ES-I3 (cell line): ENCODE results near the gene TRIM32.
"Not testable (repeated sequence)": the region's sequence is repeated elsewhere in the genome, so short reads cannot be mapped to it uniquely, and the experiment has no call there.

Experiments
- H3K36me3 ChIP-seq: 2 replicates; pipeline ENCODE4 v1.6.1; 2013; ENCODE audit warnings: mild to moderate bottlenecking, low read length, control low read depth, moderate library complexity; ENCODE audit not compliant: insufficient read depth
- H3K4me1 ChIP-seq: 2 replicates; pipeline ENCODE4 v1.6.1; 2013; ENCODE audit warnings: mild to moderate bottlenecking, control low read depth, low read length; ENCODE audit not compliant: insufficient read depth
- H3K9ac ChIP-seq: 2 replicates; pipeline ENCODE4 v1.6.1; 2013; ENCODE audit warnings: low read depth, mild to moderate bottlenecking, low read length, moderate library complexity
- H3K9me3 ChIP-seq: 2 replicates; pipeline ENCODE4 v1.6.1; 2013; ENCODE audit warnings: mild to moderate bottlenecking, low read length, moderate library complexity; ENCODE audit not compliant: control insufficient read depth, insufficient read depth

TRIM32 gene

GRCh38 chr9:116689486-116690032 lies 2.5 kb downstream of the TRIM32 start:
- no peaks in the 10 kb centered on the region for H3K36me3 ChIP-seq
- H3K4me1 ChIP-seq: no peaks in the 10 kb centered on the region
- no peaks in the 10 kb centered on the region for H3K9me3 ChIP-seq
- H3K9ac ChIP-seq: no peak overlapping the region

GRCh38 chr9:116690805-116691204 lies 3.7 kb downstream of the TRIM32 start:
- not testable (repeated sequence) for H3K36me3 ChIP-seq, H3K9ac ChIP-seq, H3K4me1 ChIP-seq, H3K9me3 ChIP-seq

GRCh38 chr9:116691607-116692006 lies 4.5 kb downstream of the TRIM32 start:
- no peaks in the 10 kb centered on the region for H3K4me1 ChIP-seq

GRCh38 chr9:116692616-116693015 lies 5.5 kb downstream of the TRIM32 start:
- no peaks in the 10 kb centered on the region for H3K36me3 ChIP-seq
- no peaks in the 10 kb centered on the region for H3K4me1 ChIP-seq
- H3K9ac ChIP-seq: no peak overlapping the region
- H3K9me3 ChIP-seq: no peaks in the 10 kb centered on the region

More at GRCh38 chr9:116691607-116692006, 4.5 kb downstream of the TRIM32 start:
- Histone ChIP-seq H3K36me3 (no peaks in the 10 kb centered on the region), H3K9ac (no peak overlapping the region), H3K9me3 (no peaks in the 10 kb centered on the region)

GRCh38 chr9:116693233-116693731 lies 6.2 kb downstream of the TRIM32 start:
- no peaks in the 10 kb centered on the region for H3K4me1 ChIP-seq

GRCh38 chr9:116694785-116695291 lies 7.7 kb downstream of the TRIM32 start:
- Histone ChIP-seq H3K36me3 (peaks cover 3% of the 10 kb centered on the region; the same call in 1 of the 2 replicates), H3K9ac (no peak overlapping the region), H3K4me1 (no peaks in the 10 kb centered on the region)

More at GRCh38 chr9:116693233-116693731, 6.2 kb downstream of the TRIM32 start:
- no peaks in the 10 kb centered on the region for H3K9me3 ChIP-seq
- no peak overlapping the region for H3K9ac ChIP-seq
- H3K36me3 ChIP-seq: no peaks in the 10 kb centered on the region; the same call in 1 of the 2 replicates

GRCh38 chr9:116695438-116695837 lies 8.3 kb downstream of the TRIM32 start:
- Histone ChIP-seq H3K9me3 (no peaks in the 10 kb centered on the region), H3K9ac (no peak overlapping the region), H3K4me1 (no peaks in the 10 kb centered on the region), H3K36me3 (peaks cover 3% of the 10 kb centered on the region; the same call in 1 of the 2 replicates)

More at GRCh38 chr9:116694785-116695291, 7.7 kb downstream of the TRIM32 start:
- H3K9me3 ChIP-seq: no peaks in the 10 kb centered on the region

- no peaks in the 10 kb centered on the region for H3K9me3 ChIP-seq
- no peak overlapping the region for H3K9ac ChIP-seq
- H3K4me1 ChIP-seq: no peaks in the 10 kb centered on the region
- peaks cover 3% of the 10 kb centered on the region; the same call in 1 of the 2 replicates for H3K36me3 ChIP-seq
Observed at GRCh38 chr9:116697362-116697761, 10.3 kb downstream of the TRIM32 start.

- Histone ChIP-seq H3K9me3 (no peaks in the 10 kb centered on the region), H3K9ac (no peak overlapping the region), H3K4me1 (no peaks in the 10 kb centered on the region), H3K36me3 (peaks cover 3% of the 10 kb centered on the region; the same call in 1 of the 2 replicates)
Observed at GRCh38 chr9:116697887-116698286, 10.8 kb downstream of the TRIM32 start.

GRCh38 chr9:116700279-116700678 lies 13.2 kb downstream of the TRIM32 start:
- Histone ChIP-seq H3K9ac (no peak overlapping the region), H3K36me3 (peaks cover 3% of the 10 kb centered on the region; the same call in 1 of the 2 replicates), H3K4me1 (no peaks in the 10 kb centered on the region), H3K9me3 (no peaks in the 10 kb centered on the region)

GRCh38 chr9:116700882-116701865 lies 14.1 kb downstream of the TRIM32 start:
- H3K9me3 ChIP-seq: no peaks in the 10 kb centered on the region
- peaks cover 3% of the 10 kb centered on the region; the same call in 1 of the 2 replicates for H3K36me3 ChIP-seq
- H3K4me1 ChIP-seq: no peaks in the 10 kb centered on the region
- no peak overlapping the region for H3K9ac ChIP-seq

- Histone ChIP-seq H3K9ac (no peak overlapping the region), H3K36me3 (peaks cover 3% of the 10 kb centered on the region; the same call in 1 of the 2 replicates), H3K4me1 (no peaks in the 10 kb centered on the region), H3K9me3 (no peaks in the 10 kb centered on the region)
Observed at GRCh38 chr9:116701940-116702642, 15.0 kb downstream of the TRIM32 start.

GRCh38 chr9:116703634-116704033 lies 16.5 kb downstream of the TRIM32 start:
- Histone ChIP-seq H3K9ac (no peak overlapping the region), H3K4me1 (no peaks in the 10 kb centered on the region), H3K36me3 (peaks cover 3% of the 10 kb centered on the region; the same call in 1 of the 2 replicates), H3K9me3 (no peaks in the 10 kb centered on the region)

GRCh38 chr9:116704470-116704869 lies 17.4 kb downstream of the TRIM32 start:
- Histone ChIP-seq H3K36me3 (no peaks in the 10 kb centered on the region), H3K4me1 (no peaks in the 10 kb centered on the region), H3K9ac (no peak overlapping the region), H3K9me3 (no peaks in the 10 kb centered on the region)
